K562 (cell line): ENCODE data around the gene PACRG. TPM values are rescaled to one million over a fixed set of nuclear protein-coding genes. Genes with fewer than 3 reads are reported as not detected.

Source experiments
- ATAC-seq: fragments of 200-7000 bp; cut with Tn5 transposase; 3 replicates; pipeline ENCODE4 v1.9.1; 2020; ENCODE audit warnings: moderate library complexity
- BruUV-seq: library from RNA; stranded (reverse); fragments of 400-500 nt; replicated peaks from 2 replicates; lab custom pipeline; 2021; lab: Mats Ljungman, UMichigan
- CTCF ChIA-PET: fragments of 300-600 bp; formaldehyde crosslinking; extraction: SDS; loops from one replicate; lab custom pipeline; 2021; ENCODE audit warnings: low intra/inter-chr PET ratio; lab: Yijun Ruan, JAX
- POLR2A ChIA-PET: fragments of 300-600, 350-650 bp; sonication (Branson Sonifier 250); formaldehyde crosslinking; extraction: SDS; loops from one replicate; lab custom pipeline; 2021; ENCODE audit warnings: antibody characterized with exemption, inconsistent platforms; lab: Yijun Ruan, JAX
- DNase-seq, 4 experiments: peaks; one replicate each; pipeline versions ENCODE4 v3.0.0 to v3.0.0-alpha.2; 2011 to 2018; ENCODE audit warnings: low spot score in 3 of 4, mixed read lengths in 3 of 4; ENCODE audit errors: extremely low read depth in 1 of 4
- FAIRE-seq: peaks from 2 replicates; lab custom pipeline; 2011; peaks lifted over from hg19 to GRCh38; lab: Jason Lieb, UNC
- H2AFZ ChIP-seq: 2 replicates; pipeline ENCODE4 v1.6.0; 2011; ENCODE audit warnings: low read depth, low read length, control low read depth, inconsistent platforms
- H3K27ac ChIP-seq: fragments of 200-600 bp; 3 replicates; pipeline ENCODE4 v1.8.0; 2011; ENCODE audit warnings: low read depth, mild to moderate bottlenecking, control low read depth, inconsistent platforms, low read length, moderate library complexity, mixed read lengths; ENCODE audit errors: extremely low read depth
- H3K27me3 ChIP-seq, 2 experiments: fragments of 300-600 bp in 1 of 2; 2 replicates in 1 of 2; 3 replicates in 1 of 2; pipeline versions ENCODE4 v1.6.0 to v1.8.0; 2011; ENCODE audit warnings: inconsistent platforms in 2 of 2, low read length in 2 of 2, mild to moderate bottlenecking in 1 of 2, mixed read lengths in 1 of 2, moderate library complexity in 1 of 2; ENCODE audit not compliant: control insufficient read depth in 2 of 2, insufficient read depth in 2 of 2
- H3K36me3 ChIP-seq: fragments of 300-600 bp; 3 replicates; pipeline ENCODE4 v1.8.0; 2011; ENCODE audit warnings: mild to moderate bottlenecking, low read length, inconsistent platforms; ENCODE audit not compliant: control insufficient read depth, insufficient read depth
- H3K4me1 ChIP-seq, 2 experiments: fragments of 200-600 bp in 1 of 2; replicated peaks in 1 of 2; 2 replicates in 1 of 2; 3 replicates in 1 of 2; pipeline versions ENCODE4 v1.5.1 to v1.8.0; 2011; ENCODE audit warnings: inconsistent platforms in 2 of 2, low read length in 2 of 2, mild to moderate bottlenecking in 1 of 2, mixed read lengths in 1 of 2, moderate library complexity in 1 of 2; ENCODE audit not compliant: control insufficient read depth in 2 of 2, insufficient read depth in 2 of 2
- H3K4me2 ChIP-seq: 2 replicates; pipeline ENCODE4 v1.6.1; 2011; ENCODE audit warnings: low read length, control low read depth, inconsistent platforms, mixed read lengths; ENCODE audit not compliant: insufficient read depth
- H3K4me3 ChIP-seq: fragments of 200-600 bp; sonication (generic), shearing (Covaris generic); 2 replicates; pipeline ENCODE4 v1.5.1; 2016; ENCODE audit warnings: control low read depth, inconsistent platforms
- H3K79me2 ChIP-seq: fragments of 200-600 bp; 3 replicates; pipeline ENCODE4 v1.8.0; 2011; ENCODE audit warnings: low read length, inconsistent platforms; ENCODE audit not compliant: control insufficient read depth, insufficient read depth
- H3K9ac ChIP-seq, 2 experiments: 2 replicates each; pipeline versions ENCODE4 v1.6.0 to v1.6.1; 2011; ENCODE audit warnings: low read depth in 2 of 2, low read length in 2 of 2, control low read depth in 1 of 2, inconsistent platforms in 1 of 2, mild to moderate bottlenecking in 1 of 2, mixed read lengths in 1 of 2; ENCODE audit not compliant: insufficient read depth in 1 of 2
- H3K9me1 ChIP-seq: one replicate; pipeline ENCODE4 v1.6.0; 2011; ENCODE audit warnings: inconsistent platforms, mild to moderate bottlenecking, low read length, moderate library complexity; ENCODE audit not compliant: control insufficient read depth, insufficient read depth
- H3K9me3 ChIP-seq: replicated peaks from 2 replicates; pipeline ENCODE4 v1.5.1; 2011; ENCODE audit warnings: low read depth, low read length, inconsistent platforms; ENCODE audit not compliant: control insufficient read depth, insufficient read depth
- H4K20me1 ChIP-seq: replicated peaks from 2 replicates; pipeline ENCODE4 v1.6.1; 2011; ENCODE audit warnings: low read length, inconsistent platforms, mixed read lengths; ENCODE audit not compliant: control insufficient read depth, insufficient read depth
- ATF1 ChIP-seq, 2 experiments: fragments of 450-650 bp in 1 of 2; IDR thresholded peaks; 2 replicates each; pipeline ENCODE4 v1.6.1; 2016; ENCODE audit warnings: missing compliant biosample characterization in 1 of 2, missing genetic modification characterization in 1 of 2
- EZH2 ChIP-seq: IDR thresholded peaks from 2 replicates; pipeline ENCODE4 v1.6.1; 2012; ENCODE audit warnings: low read depth, mild to moderate bottlenecking, inconsistent platforms, low read length, borderline replicate concordance
- KLF10 ChIP-seq: fragments of 250-450 bp; sonication (Bioruptor Pico); IDR thresholded peaks from 2 replicates; pipeline ENCODE4 v1.6.1; 2021; ENCODE audit warnings: matching md5 sums
- MEF2A ChIP-seq: IDR thresholded peaks from 2 replicates; pipeline ENCODE4 v1.6.1; 2011; ENCODE audit warnings: low read depth, mild to moderate bottlenecking, low read length, moderate library complexity; ENCODE audit not compliant: control insufficient read depth
- NBN ChIP-seq: fragments of 450-650 bp; IDR thresholded peaks from 2 replicates; pipeline ENCODE4 v1.6.1; 2016; ENCODE audit warnings: low read depth, mild to moderate bottlenecking
- NCOA1 ChIP-seq: fragments of 450-650 bp; IDR thresholded peaks from 2 replicates; pipeline ENCODE4 v1.6.1; 2016; ENCODE audit warnings: low read depth
- NCOA2 ChIP-seq, 2 experiments: fragments of 450-650 bp; IDR thresholded peaks; 2 replicates each; pipeline ENCODE4 v1.6.1; 2018; ENCODE audit warnings: mild to moderate bottlenecking in 2 of 2, moderate library complexity in 1 of 2; ENCODE audit not compliant: partially characterized antibody in 2 of 2
- RFX5 ChIP-seq: IDR thresholded peaks from 2 replicates; pipeline ENCODE4 v1.6.1; 2011; ENCODE audit warnings: low read depth, mild to moderate bottlenecking, improper control_type of control experiment, low read length
- SAFB ChIP-seq: fragments of 200-400 bp; formaldehyde crosslinking; IDR thresholded peaks from 2 replicates; pipeline ENCODE4 v1.6.1; 2017; ENCODE audit warnings: low read depth, low read length, borderline replicate concordance
- TRIM28 ChIP-seq: fragments of 450-650 bp; IDR thresholded peaks from 2 replicates; pipeline ENCODE4 v1.6.1; 2017
- ZKSCAN3 ChIP-seq: fragments of 250-450 bp; sonication (Bioruptor Pico); IDR thresholded peaks from 2 replicates; pipeline ENCODE4 v1.4.0; 2020
- ZZZ3 ChIP-seq: fragments of 450-650 bp; IDR thresholded peaks from 2 replicates; pipeline ENCODE4 v1.6.1; 2016; ENCODE audit warnings: antibody characterized with exemption, mild to moderate bottlenecking, moderate library complexity
- WGBS: fragments of 100-300 bp; shearing (Covaris generic); methylation state at CpG from one replicate; pipeline ENCODE4 v1.1.6; 2016; ENCODE audit warnings: low coverage, mixed read lengths; ENCODE audit not compliant: insufficient coverage; ENCODE audit errors: missing lambda C conversion rate; 5-methylcytosine and 5-hydroxymethylcytosine counted together
- in situ Hi-C: fragments of 300-500 bp; cut with MboI; formaldehyde crosslinking; loops from 4 replicates; pipeline ENCODE4 v1.15.0; 2018; ENCODE audit warnings: inconsistent platforms, mixed read lengths
- intact Hi-C: fragments of 100-400 bp; cut with micrococcal nuclease; formaldehyde crosslinking; loops from 2 replicates; pipeline ENCODE4 v1.14.2; 2022
- polyA plus RNA-seq, 8 experiments: library from polyadenylated mRNA; depleted of rRNA in 4 of 8; stranded (reverse) in 5 of 8; unstranded in 3 of 8; fragments of >200 nt; fragmentation: Nextera tagmentation in 2 of 8; fragmentation: Illumina TruSeq in 1 of 8; extraction: Ambion mirVana in 2 of 8; extraction: Trizol in 1 of 8; gene quantifications; 2 replicates each; pipeline versions ENCODE4 v1.2.1 to v1.2.3, GENCODE V29; 2011 to 2014; ENCODE audit warnings: inconsistent platforms in 1 of 8, missing spikeins in 1 of 8
- total RNA-seq, 7 experiments: library from RNA; depleted of rRNA in 6 of 7; stranded (reverse); fragments of >200 nt in 6 of 7; fragmentation: Illumina TruSeq in 2 of 7; extraction: Trizol in 2 of 7; gene quantifications; 2 replicates each; pipeline versions ENCODE4 v1.2.1 to v1.2.3, GENCODE V29; 2011 to 2021; ENCODE audit warnings: low replicate concordance in 1 of 7

The PACRG gene
- total and polyA plus RNA-seq, 9 of the 15 experiments (the other 6 are each of a cell fraction or from before 2014, with no cell fraction given): 0.04 TPM; not detected in 8

- Histone ChIP-seq H3K4me1 (peaks cover 0 to 12% of the 10 kb centered on the region in 2 experiments; a peak in 3 of 5 replicates), H2AFZ (peak overlapping the region; percentile 3; the same call in 1 of the 2 replicates), H3K79me2 (no peaks in the 10 kb centered on the region), H3K4me2 (no peak overlapping the region), H3K27me3 (peaks cover 12 to 67% of the 10 kb centered on the region in 2 experiments; a peak in 4 of 5 replicates), H3K36me3 (no peaks in the 10 kb centered on the region), H3K27ac (no peak overlapping the region), H4K20me1 (no peaks in the 10 kb centered on the region; the same call in 1 of the 2 replicates), H3K9me3 (no peaks in the 10 kb centered on the region), H3K4me3 (no peak overlapping the region), H3K9ac (no peak overlapping the region; a peak in 1 of 4 replicates), H3K9me1 (no peaks in the 10 kb centered on the region)
- peak; percentile 25; the same call in 2 of the 3 replicates for ATAC-seq
- in situ Hi-C loops: no loop called here
- 8% methylated on average over 10 of the region's 12 CpGs for WGBS
- FAIRE-seq: peak; percentile 81
- intact Hi-C loops: no loop called here
- DNase-seq: peak in 1 of 4 experiments; percentile 45
- ChIA-PET CTCF (no interaction called here), POLR2A (interaction anchor here (0.5 to 0.7 kb wide), 2 partner anchors 47 to 162 kb away, joined by 3 to 4 read pairs; no protein-coding TSS in a partner anchor)
- TF ChIP-seq ATF1 (CRISPR knock-in tag; IDR thresholded peaks at IDR 0.05) (no peak), ATF1 (tag; IDR thresholded peaks at IDR 0.05) (0 out of 2 replicates have a peak, but pooled peaks have one; percentile 15), MEF2A (peak; percentile 80), ZKSCAN3 (CRISPR knock-in tag) (no peak)
- BruUV-seq: no TSS peak
Measured at GRCh38 chr6:163338671-163339405, 611.1 kb downstream of the PACRG start.

- no peak overlapping the region for H3K4me2 ChIP-seq
- H3K9me3 ChIP-seq: no peaks in the 10 kb centered on the region
- H3K4me1 ChIP-seq: peaks cover 0 to 12% of the 10 kb centered on the region in 2 experiments; a peak in 3 of 5 replicates
- no peak overlapping the region for H3K9ac ChIP-seq
- no peaks in the 10 kb centered on the region for H3K36me3 ChIP-seq
- ATAC-seq (no peak), FAIRE-seq (no peak), DNase-seq (no peak)
- no peaks in the 10 kb centered on the region for H3K9me1 ChIP-seq
- H2AFZ ChIP-seq: no peak overlapping the region
- BruUV-seq: no TSS peak
- ChIA-PET POLR2A (interaction anchor here (0.7 to 1.1 kb wide), 2 partner anchors 15 to 162 kb away, joined by 3 read pairs; no protein-coding TSS in a partner anchor), CTCF (no interaction called here)
- H4K20me1 ChIP-seq: no peaks in the 10 kb centered on the region
- intact Hi-C loops (no loop called here), in situ Hi-C loops (no loop called here)
- 6% methylated on average over 5 of the region's 5 CpGs for WGBS
- no peak overlapping the region for H3K27ac ChIP-seq
- no peaks in the 10 kb centered on the region for H3K79me2 ChIP-seq
- peaks cover 9 to 64% of the 10 kb centered on the region in 2 experiments; a peak in 4 of 5 replicates for H3K27me3 ChIP-seq
- no peak overlapping the region for H3K4me3 ChIP-seq
- TF ChIP-seq TRIM28: no peak
- no peak for TF ChIP-seq NCOA2 (IDR thresholded peaks at IDR 0.05; ENCODE audit: partially characterized antibody in 2 of 2)
- TF ChIP-seq KLF10 (CRISPR knock-in tag): no peak
- no peak for TF ChIP-seq ZZZ3
- TF ChIP-seq RFX5: no peak
- no peak for TF ChIP-seq NCOA1
- no peak for TF ChIP-seq SAFB
- TF ChIP-seq ATF1 (CRISPR knock-in tag; IDR thresholded peaks at IDR 0.05): no peak
- no peak for TF ChIP-seq ATF1 (tag; IDR thresholded peaks at IDR 0.05)
- no peak for TF ChIP-seq EZH2
- TF ChIP-seq NBN: no peak
Measured at GRCh38 chr6:163339466-163339865, 611.7 kb downstream of the PACRG start.
